Limb (tissue), 2 donors: Measurements from ENCODE around the gene ZNF678.
A peak's percentile ranks its signal among the peaks of the same experiment; 100 is the strongest.

Experiments
- DNase-seq, 2 donors: peaks; one replicate each; pipeline ENCODE4 v3.0.0-alpha.2; 2016; ENCODE audit errors: extremely low spot score in 2 of 2

ZNF678 gene

GRCh38 chr1:227563324-227564201, at the start of gene ZNF678:
Gene ZNF678 (plus strand): TSS chr1:227563556. CDS start chr1:227650992, 87,436 bp downstream.
- peak; percentile 94 for DNase-seq

- DNase-seq: no peak
Observed at GRCh38 chr1:227518876-227519275, 44.5 kb upstream of the ZNF678 start.

- no peak for DNase-seq
Observed at GRCh38 chr1:227521782-227522181, 41.6 kb upstream of the ZNF678 start.

GRCh38 chr1:227526524-227526923, 36.8 kb upstream of the ZNF678 start:
- no peak for DNase-seq

- no peak for DNase-seq
Observed at GRCh38 chr1:227532019-227532619, 31.2 kb upstream of the ZNF678 start.

- DNase-seq: no peak
Observed at GRCh38 chr1:227540170-227541098, 22.9 kb upstream of the ZNF678 start.

GRCh38 chr1:227541129-227541528, 22.2 kb upstream of the ZNF678 start:
- DNase-seq: no peak

- peak in 1 of 2 donors; percentile 63 for DNase-seq
Observed at GRCh38 chr1:227541796-227542152, 21.6 kb upstream of the ZNF678 start.

- peak; percentile 85 to 89 for DNase-seq
Observed at GRCh38 chr1:227542153-227543120, 20.9 kb upstream of the ZNF678 start.

- no peak for DNase-seq
Observed at GRCh38 chr1:227543283-227544066, 19.9 kb upstream of the ZNF678 start.

GRCh38 chr1:227544067-227545050, 19.0 kb upstream of the ZNF678 start:
- no peak for DNase-seq

- DNase-seq: no peak
Observed at GRCh38 chr1:227545361-227545760, 18.0 kb upstream of the ZNF678 start.

- no peak for DNase-seq
Observed at GRCh38 chr1:227546059-227546458, 17.3 kb upstream of the ZNF678 start.

- DNase-seq: no peak
Observed at GRCh38 chr1:227546598-227547309, 16.6 kb upstream of the ZNF678 start.

GRCh38 chr1:227547310-227548118, 15.8 kb upstream of the ZNF678 start:
- DNase-seq: no peak

- no peak for DNase-seq
Observed at GRCh38 chr1:227548119-227548397, 15.3 kb upstream of the ZNF678 start.

GRCh38 chr1:227548448-227548847, 14.9 kb upstream of the ZNF678 start:
- no peak for DNase-seq
